A673 (cell line): ENCODE measurements around the gene CDH12. TPM values are rescaled to one million over a fixed set of nuclear protein-coding genes. Genes with fewer than 3 reads are reported as not detected.

Experiments
- BruUV-seq: library from RNA; stranded (reverse); fragments of 400-500 nt; replicated peaks from 2 replicates; lab custom pipeline; 2021; lab: Mats Ljungman, UMichigan
- CTCF ChIA-PET: fragments of 300-600 bp; sonication (Branson Sonifier 250); formaldehyde crosslinking; loops from one replicate; lab custom pipeline; 2022; ENCODE audit warnings: antibody characterized with exemption; lab: Charles Lee
- POLR2A ChIA-PET: fragments of 300-600 bp; sonication (Branson Sonifier 250); formaldehyde crosslinking; loops from one replicate; lab custom pipeline; 2022; ENCODE audit warnings: antibody characterized with exemption; ENCODE audit not compliant: low non-redundant PET; lab: Charles Lee
- DNase-seq: peaks from one replicate; pipeline ENCODE4 v3.0.0-alpha.2; 2015; ENCODE audit warnings: low spot score
- H3K27ac ChIP-seq: fragments of 200-600 bp; sonication (generic); 2 replicates; pipeline ENCODE4 v1.5.1; 2016; ENCODE audit warnings: mixed run types, low read depth, mild to moderate bottlenecking, mixed read lengths, antibody characterized with exemption, low read length; ENCODE audit not compliant: poor library complexity, severe bottlenecking
- H3K27me3 ChIP-seq: fragments of 200-600 bp; sonication (generic); replicated peaks from 2 replicates; pipeline ENCODE4 v1.6.1; 2017; ENCODE audit warnings: mixed run types, low read depth, mild to moderate bottlenecking, mixed read lengths, antibody characterized with exemption, low read length; ENCODE audit not compliant: insufficient read depth, poor library complexity
- H3K36me3 ChIP-seq: fragments of 200-600 bp; sonication (generic); 2 replicates; pipeline ENCODE4 v1.6.1; 2016; ENCODE audit warnings: mixed run types, mild to moderate bottlenecking, mixed read lengths, antibody characterized with exemption, low read length; ENCODE audit not compliant: insufficient read depth, poor library complexity, severe bottlenecking
- H3K4me1 ChIP-seq: fragments of 200-600 bp; sonication (generic); 2 replicates; pipeline ENCODE4 v1.6.1; 2017; ENCODE audit warnings: mixed run types, mild to moderate bottlenecking, mixed read lengths, antibody characterized with exemption, low read length; ENCODE audit not compliant: insufficient read depth, poor library complexity, severe bottlenecking
- H3K4me3 ChIP-seq: fragments of 200-600 bp; sonication (generic); 2 replicates; pipeline ENCODE4 v1.5.1; 2016; ENCODE audit warnings: low read depth, mixed run types, mild to moderate bottlenecking, mixed read lengths, low read length; ENCODE audit not compliant: poor library complexity, severe bottlenecking
- H3K9me3 ChIP-seq: fragments of 200-600 bp; sonication (generic); 2 replicates; pipeline ENCODE4 v1.6.1; 2016; ENCODE audit warnings: mixed run types, low read depth, mild to moderate bottlenecking, mixed read lengths, antibody characterized with exemption, low read length; ENCODE audit not compliant: poor library complexity, severe bottlenecking
- EZH2 ChIP-seq: fragments of 200-600 bp; sonication (generic); IDR thresholded peaks from 2 replicates; pipeline ENCODE4 v1.6.1; 2017; ENCODE audit warnings: borderline replicate concordance, low read depth, mild to moderate bottlenecking, mixed read lengths, antibody characterized with exemption, low read length; ENCODE audit not compliant: poor library complexity, severe bottlenecking
- intact Hi-C: fragments of 100-400 bp; cut with micrococcal nuclease; formaldehyde crosslinking; loops from one replicate; pipeline ENCODE4 v1.10.0; 2022; ENCODE audit not compliant: unreplicated experiment
- total RNA-seq: library from RNA; stranded (reverse); gene quantifications from 2 replicates; pipeline ENCODE4 v1.2.3, GENCODE V29; 2021
- TF ChIP-seq, protein P1 (sequence below): fragments of 300-800, 200-600 bp; sonication (generic); conservative IDR thresholded peaks from 2 replicates; pipeline ENCODE4 v1.5.1; 2017; ENCODE audit warnings: low read depth, mild to moderate bottlenecking, antibody characterized with exemption, low read length, moderate library complexity, mixed read lengths

CDH12 gene
- total RNA-seq, 1 experiment from 2014 or later = 39.5 TPM

DNA sequence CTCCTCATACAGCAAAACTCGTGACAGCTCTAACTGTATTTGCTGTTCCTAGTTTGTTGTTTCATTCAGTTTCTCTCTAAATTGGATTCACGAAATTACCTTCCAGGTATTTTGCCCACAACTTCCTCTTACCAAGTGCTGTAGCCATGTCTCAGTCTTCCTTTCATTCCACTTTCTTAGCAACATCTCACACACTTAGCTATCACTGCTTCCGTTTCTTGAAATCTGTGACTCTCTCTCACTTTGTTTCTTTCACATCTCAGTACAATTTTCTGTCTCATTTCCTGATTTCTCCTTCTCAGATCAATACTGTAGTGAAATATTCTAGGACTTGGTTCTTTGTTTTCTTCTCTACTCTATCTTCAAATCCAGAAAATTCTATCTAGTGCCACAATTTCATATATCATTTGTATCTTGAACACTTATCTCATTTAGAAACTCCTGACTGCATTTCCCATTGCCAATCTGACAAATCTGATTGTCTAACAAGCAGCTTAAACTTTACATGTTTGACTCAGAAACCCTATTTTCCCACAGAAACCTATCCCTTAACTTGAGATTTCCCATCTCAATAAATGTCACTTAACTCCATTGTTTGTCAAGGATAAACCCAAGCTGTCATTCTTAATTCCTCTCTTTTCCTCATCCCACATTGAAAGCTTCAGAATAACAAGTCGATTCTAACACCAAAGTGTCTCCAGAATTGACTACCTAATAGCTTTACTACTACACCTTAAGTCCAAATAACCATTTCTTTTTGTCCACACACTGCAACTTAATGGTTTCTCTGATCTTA lies 303.1 kb downstream of the CDH12 start:
- BruUV-seq = no TSS peak
- no peak for DNase-seq
- H3K27ac ChIP-seq = no peak overlapping the region
- intact Hi-C loops = no loop called here
- no peak for TF ChIP-seq EZH2
- TF ChIP-seq, protein P1, sequence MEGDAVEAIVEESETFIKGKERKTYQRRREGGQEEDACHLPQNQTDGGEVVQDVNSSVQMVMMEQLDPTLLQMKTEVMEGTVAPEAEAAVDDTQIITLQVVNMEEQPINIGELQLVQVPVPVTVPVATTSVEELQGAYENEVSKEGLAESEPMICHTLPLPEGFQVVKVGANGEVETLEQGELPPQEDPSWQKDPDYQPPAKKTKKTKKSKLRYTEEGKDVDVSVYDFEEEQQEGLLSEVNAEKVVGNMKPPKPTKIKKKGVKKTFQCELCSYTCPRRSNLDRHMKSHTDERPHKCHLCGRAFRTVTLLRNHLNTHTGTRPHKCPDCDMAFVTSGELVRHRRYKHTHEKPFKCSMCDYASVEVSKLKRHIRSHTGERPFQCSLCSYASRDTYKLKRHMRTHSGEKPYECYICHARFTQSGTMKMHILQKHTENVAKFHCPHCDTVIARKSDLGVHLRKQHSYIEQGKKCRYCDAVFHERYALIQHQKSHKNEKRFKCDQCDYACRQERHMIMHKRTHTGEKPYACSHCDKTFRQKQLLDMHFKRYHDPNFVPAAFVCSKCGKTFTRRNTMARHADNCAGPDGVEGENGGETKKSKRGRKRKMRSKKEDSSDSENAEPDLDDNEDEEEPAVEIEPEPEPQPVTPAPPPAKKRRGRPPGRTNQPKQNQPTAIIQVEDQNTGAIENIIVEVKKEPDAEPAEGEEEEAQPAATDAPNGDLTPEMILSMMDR = no peak
- H3K4me3 ChIP-seq = no peak overlapping the region
- no peaks in the 10 kb centered on the region for H3K27me3 ChIP-seq
- no peaks in the 10 kb centered on the region for H3K9me3 ChIP-seq
- no peaks in the 10 kb centered on the region for H3K36me3 ChIP-seq
- no peaks in the 10 kb centered on the region for H3K4me1 ChIP-seq
- CTCF ChIA-PET = no interaction called here
- POLR2A ChIA-PET = interaction anchor here (0.6 kb wide), 1 partner anchor 14 kb away, joined by 3 read pairs; no protein-coding TSS in a partner anchor

DNA sequence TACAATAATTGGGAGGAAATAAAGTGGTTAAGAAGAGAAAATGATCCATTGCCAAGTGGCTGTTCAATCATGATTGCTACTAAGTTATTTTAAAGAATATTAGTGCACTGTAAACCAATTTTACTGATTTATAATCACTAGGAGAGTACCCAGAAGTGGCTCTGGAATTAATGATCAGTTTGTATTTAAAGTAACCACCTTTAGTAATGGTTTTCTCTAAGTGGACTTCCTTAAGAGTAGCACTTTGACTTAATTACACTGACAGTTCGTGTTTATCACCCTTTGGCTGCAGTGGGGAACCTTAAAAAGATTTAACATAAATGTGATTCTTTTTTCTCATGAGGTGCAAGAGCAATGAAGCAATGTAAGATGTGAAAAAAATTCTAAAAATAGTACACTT lies 310.8 kb downstream of the CDH12 start:
- no TSS peak for BruUV-seq
- CTCF ChIA-PET = no interaction called here
- H3K36me3 ChIP-seq = no peaks in the 10 kb centered on the region

DNA sequence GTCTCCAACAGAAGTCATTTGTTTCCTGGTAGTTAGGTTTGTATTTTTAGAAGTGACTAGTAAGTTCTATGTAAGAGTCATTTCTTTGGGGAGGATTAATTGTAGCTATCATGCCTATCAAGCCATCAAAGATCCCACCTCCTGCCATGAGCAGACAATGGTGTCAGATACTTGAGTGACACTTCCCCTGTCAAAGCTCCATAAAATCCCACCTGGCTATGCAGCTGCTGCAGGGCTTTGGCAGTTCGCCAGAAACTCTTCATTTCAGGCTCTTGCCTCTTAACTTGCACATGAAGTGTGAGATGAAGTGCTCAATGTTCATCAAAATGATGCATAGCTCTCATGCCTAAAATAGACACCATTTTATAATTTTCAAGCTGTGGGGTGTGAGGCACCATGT lies 312.1 kb downstream of the CDH12 start:
- no peak overlapping the region for H3K27ac ChIP-seq
- no peaks in the 10 kb centered on the region for H3K36me3 ChIP-seq
- no peaks in the 10 kb centered on the region for H3K4me1 ChIP-seq
- H3K9me3 ChIP-seq = no peaks in the 10 kb centered on the region
- CTCF ChIA-PET = no interaction called here
- POLR2A ChIA-PET = no interaction called here
- DNase-seq = peak; percentile 26
- intact Hi-C loops = no loop called here
- no peak for TF ChIP-seq EZH2
- TF ChIP-seq, protein P1 = no peak
- H3K27me3 ChIP-seq = no peaks in the 10 kb centered on the region
- no peak overlapping the region for H3K4me3 ChIP-seq
- BruUV-seq = no TSS peak

More for the DNA sequence above, 310.8 kb downstream of the CDH12 start:
- H3K27me3 ChIP-seq = no peaks in the 10 kb centered on the region
- H3K4me1 ChIP-seq = no peaks in the 10 kb centered on the region
- intact Hi-C loops = no loop called here
- DNase-seq = no peak
- H3K27ac ChIP-seq = no peak overlapping the region
- H3K9me3 ChIP-seq = no peaks in the 10 kb centered on the region
- POLR2A ChIA-PET = no interaction called here
- no peak overlapping the region for H3K4me3 ChIP-seq
- no peak for TF ChIP-seq EZH2
- TF ChIP-seq, protein P1 = no peak
